OCI-M2 (cell line): ENCODE measurements around the gene ZBTB9.

Experiments
- DNase-seq: peaks from one replicate; lab custom pipeline; 2025; ENCODE audit not compliant: unreplicated experiment; lab: John Stamatoyannopoulos, UW

The ZBTB9 gene

DNA sequence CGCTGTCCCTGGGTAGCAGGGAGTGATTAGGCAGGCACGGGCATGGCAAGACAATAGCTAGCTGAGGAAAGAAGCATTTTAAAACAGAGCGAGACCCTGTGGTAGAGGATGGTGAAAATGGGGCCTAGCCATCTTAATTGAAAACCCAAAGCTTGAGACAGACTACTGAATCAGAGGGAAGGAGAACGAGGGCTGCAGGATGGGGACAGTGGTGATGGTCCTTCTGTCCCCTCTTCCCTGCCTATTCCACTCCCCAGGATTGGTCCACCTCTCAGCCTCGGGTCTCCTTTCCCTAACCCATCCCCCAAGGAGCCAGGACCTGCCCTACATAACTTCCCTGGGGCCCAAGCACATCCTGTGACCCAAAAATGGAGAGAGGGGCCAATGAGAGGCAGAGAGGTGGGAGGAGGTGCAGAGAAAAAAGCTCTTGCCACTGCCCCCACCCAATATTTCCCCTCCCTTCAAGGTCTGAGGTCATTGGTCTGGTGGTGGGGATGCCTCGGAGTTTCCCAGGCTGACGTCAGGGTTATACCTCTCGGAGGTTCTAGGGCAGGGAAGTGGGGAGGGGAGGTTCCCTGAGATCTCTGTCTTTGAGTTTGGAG is 35.6 kb upstream of the ZBTB9 start:
- no peak for DNase-seq

GRCh38 chr6:33419580-33420490 is 34.5 kb upstream of the ZBTB9 start, which contains the start of gene SYNGAP1:
TSS of gene SYNGAP1 (plus strand) at chr6:33420065. CDS start at chr6:33420265, 200 bp downstream.
- no peak for DNase-seq

DNA sequence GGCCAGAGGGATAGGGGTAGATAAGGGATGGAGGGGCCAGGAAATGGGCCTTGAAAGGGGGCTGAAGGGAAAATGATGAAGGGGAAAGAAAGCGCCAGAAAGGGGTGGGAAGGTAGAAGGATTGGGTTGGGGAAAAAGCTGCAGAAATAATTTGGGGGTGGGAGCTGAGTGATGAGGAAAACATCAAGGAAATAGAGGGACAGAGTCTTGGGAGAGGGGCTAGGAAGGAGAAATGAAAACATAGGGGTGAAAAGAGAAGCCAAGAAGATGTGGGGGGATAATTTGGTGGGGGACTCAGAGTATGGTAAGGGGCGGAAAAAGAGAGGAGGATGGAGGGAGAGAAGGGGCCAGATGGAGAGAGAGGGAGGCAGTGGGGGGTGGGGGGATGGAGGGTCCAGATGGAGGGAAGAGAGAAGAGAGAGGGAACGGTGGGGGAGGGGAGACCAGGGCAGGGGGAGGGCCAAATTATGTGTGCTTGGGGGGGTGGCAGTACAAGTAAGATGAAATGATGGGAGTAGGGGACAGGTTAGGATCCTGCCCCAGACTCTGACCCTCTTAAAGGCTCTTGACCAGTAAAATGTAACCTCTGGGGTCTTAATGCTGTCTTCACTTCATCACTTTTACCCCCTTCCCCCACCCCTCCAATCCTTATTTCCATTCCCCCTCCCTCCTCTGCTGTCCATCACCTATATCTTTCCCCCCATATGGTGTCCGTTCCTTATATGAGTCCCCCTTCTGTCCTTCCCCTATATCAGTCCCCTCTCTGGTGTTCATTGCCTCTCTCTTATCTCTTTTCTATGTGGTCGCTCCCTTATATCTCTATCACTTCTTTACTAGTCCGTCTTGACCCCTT is 33.7 kb upstream of the ZBTB9 start:
- no peak for DNase-seq

- no peak for DNase-seq
Measured at GRCh38 chr6:33421344-33421643, 33.1 kb upstream of the ZBTB9 start.

DNA sequence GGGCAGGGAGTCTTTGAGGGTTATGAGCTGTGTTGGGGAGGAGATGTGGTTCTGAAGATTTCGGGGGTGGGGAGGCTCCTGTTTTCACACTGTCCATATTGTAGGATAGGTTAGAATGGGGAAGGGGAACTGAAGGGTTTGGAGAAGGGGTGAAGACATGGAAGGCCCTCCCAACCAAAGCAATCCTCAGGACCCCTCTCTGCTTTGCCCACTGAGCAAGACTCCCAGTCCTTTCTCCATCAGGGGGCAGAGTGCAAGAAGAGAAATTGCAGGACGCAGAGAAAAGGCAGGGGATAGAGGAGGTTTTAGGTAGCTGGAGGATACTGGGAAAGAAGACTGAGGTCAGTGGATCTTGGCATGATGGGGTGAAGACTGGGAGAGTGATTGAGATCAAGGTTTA is 30.6 kb upstream of the ZBTB9 start:
- no peak for DNase-seq

- DNase-seq: no peak
Measured at GRCh38 chr6:33424855-33425667, 29.3 kb upstream of the ZBTB9 start.

DNA sequence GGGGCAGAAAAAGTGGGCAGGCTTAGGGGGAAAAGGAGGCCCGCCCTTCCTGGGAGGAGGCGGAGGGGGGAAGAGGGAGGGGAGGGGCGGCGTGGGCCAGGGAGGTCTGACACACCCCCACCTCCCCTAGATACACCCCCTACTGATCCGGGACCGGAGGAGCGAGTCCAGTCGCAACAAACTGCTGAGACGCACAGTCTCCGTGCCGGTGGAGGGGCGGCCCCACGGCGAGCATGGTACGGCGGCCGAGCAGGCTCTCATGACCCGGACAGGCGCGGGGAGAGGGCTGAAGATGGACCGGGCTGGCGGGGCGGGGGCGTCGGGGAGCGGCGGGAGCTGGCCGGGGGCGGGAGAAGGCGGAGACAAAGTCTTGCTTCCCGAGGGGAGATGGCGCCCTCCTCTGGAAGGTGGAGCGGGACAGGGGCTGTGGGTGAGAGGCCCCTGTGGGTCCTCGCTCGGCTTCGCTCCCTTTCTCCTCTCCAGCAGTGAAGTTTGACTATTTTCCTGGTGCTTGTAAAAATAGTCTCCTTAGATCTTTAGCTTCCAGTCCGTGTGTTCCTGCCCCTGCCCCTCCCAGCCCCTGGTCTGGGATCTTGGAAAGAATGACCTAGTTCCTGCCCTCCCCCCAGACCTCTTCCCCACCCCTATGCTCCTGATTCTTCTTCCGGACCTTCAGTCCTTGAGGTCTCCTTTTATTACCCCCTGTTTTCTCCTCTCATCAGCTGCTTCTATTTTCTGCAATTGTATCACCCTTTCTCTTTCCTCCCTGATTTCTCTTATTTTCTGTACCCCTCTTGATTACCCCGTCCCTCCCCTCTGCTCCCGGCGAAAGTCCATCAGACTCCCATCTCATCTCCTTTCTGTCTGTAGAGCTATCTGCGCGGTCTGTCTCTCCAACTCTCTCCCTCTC is 28.5 kb upstream of the ZBTB9 start:
- peak; percentile 74 for DNase-seq

- DNase-seq: no peak
Measured at GRCh38 chr6:33426590-33427511, 27.5 kb upstream of the ZBTB9 start.

DNA sequence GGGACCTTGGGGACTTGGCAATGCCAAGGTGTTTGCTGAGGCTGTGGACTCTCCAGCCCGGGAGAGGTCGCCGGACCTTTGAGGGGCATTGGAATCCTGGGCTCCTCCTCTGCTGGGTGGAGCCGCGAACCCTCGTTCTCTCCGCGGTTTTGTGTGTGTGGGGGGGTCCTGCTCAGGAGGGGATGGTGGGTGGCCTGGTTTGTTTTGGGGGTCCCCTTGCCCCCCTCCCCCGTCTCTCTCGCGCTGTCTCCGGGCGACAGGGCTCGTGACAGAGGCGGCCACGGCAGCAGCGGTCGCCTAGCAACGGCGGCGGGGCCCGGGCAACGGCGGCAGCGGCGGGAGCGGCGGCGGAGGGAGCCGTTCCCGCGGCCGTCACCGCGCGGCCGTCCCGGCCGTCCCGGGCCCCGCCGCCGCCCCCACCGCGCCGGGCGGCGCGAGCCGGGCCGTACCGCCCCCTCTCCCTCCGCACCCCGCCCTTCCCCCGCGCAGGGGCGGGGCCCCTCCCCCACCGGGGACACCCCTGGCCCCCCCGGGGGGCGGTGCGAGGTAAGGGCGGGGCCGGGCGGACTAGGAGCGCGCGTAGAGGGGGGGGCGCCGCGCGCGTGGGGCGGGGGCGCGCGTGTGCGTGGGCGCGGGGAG is 26.7 kb upstream of the ZBTB9 start:
- no peak for DNase-seq

GRCh38 chr6:33428224-33428965 is 26.0 kb upstream of the ZBTB9 start:
- DNase-seq: no peak

DNA sequence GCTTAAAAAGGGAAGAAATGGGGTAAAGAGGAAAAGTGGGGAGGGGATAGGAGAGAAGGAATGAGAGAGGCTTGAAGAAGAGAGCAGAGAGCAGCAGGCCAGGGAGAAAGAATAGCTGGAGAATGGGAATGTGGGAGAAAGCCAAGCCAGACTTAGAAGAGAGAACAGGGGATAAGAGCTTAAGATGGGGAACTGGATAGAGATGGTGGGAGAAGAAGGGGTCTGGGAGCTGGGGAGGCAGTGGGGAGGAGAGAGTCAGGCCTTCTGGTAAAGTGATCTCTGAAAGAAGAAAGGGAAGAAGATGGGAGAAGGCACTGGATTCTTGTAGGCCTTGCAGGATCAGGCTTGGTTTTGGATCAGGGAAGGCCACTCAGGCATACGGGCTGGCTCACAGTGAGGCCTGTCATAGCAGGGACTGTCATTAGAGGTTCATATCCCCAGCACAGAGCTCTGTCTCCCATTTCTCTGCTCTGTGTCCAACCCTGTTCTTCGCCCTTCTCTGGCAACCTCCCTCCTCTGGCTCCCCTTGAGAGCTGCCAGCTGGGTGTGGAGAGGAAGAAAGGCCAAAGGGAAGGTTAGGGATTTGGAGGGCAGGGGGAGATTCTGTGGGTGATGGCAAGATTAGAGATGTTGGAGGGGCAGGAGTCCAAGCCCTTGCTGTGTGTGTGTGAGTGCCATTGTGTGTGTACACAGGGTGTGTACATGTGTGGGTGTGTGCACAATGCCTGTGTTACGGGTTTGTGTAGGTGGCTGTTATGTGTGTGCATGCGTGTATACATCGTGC is 25.2 kb upstream of the ZBTB9 start:
- no peak for DNase-seq

- no peak for DNase-seq
Measured at GRCh38 chr6:33429750-33430052, 24.7 kb upstream of the ZBTB9 start.

DNA sequence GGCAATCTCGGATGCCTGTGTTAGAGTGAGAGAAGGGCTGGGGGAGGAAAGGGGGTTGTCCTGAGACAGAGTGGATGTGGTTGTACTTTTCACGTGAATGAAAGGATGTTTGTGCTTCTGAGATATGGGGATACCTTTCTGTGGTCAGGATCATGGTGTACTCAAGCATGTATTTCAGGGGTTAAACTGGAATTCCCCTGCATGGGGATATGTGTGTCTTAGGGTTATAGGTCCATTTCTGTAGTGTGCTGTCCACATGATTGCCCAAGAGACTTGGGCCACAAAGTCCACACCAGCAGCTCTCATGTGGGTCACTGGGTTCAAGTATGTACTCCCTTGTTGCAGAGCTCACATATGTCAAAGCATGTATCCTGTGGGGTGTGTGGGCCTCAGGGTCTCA is 24.0 kb upstream of the ZBTB9 start:
- no peak for DNase-seq

GRCh38 chr6:33430991-33431879 is 23.1 kb upstream of the ZBTB9 start:
- no peak for DNase-seq

DNA sequence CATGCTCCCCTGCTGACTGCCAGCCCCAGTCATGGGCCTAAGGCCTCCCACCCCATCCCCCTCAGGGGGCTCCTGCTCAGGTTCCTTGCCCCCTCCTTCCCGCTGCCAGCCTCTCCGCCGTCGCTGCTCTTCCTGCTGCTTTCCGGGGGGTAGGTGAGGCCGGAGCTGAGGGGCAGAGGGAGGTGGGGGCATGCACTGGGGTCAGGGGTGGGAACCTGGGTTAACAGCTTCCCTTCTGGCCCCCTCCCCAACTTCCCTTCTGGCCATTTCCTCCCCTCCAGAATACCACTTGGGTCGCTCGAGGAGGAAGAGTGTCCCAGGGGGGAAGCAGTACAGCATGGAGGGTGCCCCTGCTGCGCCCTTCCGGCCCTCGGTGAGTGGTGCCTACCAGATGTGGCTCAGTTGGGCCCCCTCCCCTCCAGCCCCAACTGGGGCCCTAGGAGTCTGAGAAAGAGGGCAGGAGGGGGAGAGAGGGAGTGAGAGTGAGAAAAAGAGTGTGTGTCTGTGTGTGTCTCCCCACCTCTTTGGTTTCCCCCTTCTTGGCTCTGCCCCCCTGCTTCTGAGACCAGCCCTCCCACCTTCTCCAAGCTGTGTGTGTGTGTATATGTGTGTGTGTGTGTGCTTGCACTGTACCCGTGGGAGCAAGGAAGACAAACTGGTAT is 22.4 kb upstream of the ZBTB9 start:
- DNase-seq: no peak

GRCh38 chr6:33432546-33432945 is 21.8 kb upstream of the ZBTB9 start:
- DNase-seq: no peak
